K562 (cell line): ENCODE results near the gene TEX9. TPM values are rescaled to one million over a fixed set of nuclear protein-coding genes. Genes with fewer than 3 reads are reported as not detected.

Experiments
- ATF1 ChIP-seq, 2 experiments: fragments of 450-650 bp in 1 of 2; IDR thresholded peaks; 2 replicates each; pipeline ENCODE4 v1.6.1; 2016; ENCODE audit warnings: missing compliant biosample characterization in 1 of 2, missing genetic modification characterization in 1 of 2
- BRD4 ChIP-seq: fragments of 200-600 bp; sonication (generic); IDR thresholded peaks from 2 replicates; pipeline ENCODE4 v1.6.1; 2017; ENCODE audit warnings: inconsistent platforms
- BRF2 ChIP-seq: IDR thresholded peaks from 3 replicates; pipeline ENCODE4 v1.6.1; 2011; ENCODE audit warnings: borderline replicate concordance, mild to moderate bottlenecking; ENCODE audit not compliant: insufficient read length, insufficient read depth
- ESRRB ChIP-seq: fragments of 250-450 bp; sonication (Bioruptor Pico); IDR thresholded peaks from 2 replicates; pipeline ENCODE4 v1.5.0; 2020; ENCODE audit warnings: mild to moderate bottlenecking, moderate library complexity, borderline replicate concordance
- HDAC2 ChIP-seq: fragments of 450-650 bp; IDR thresholded peaks from 2 replicates; pipeline ENCODE4 v1.6.1; 2016; ENCODE audit warnings: mild to moderate bottlenecking
- HEY1 ChIP-seq: fragments of 250-450 bp; sonication (Bioruptor Pico); IDR thresholded peaks from 2 replicates; pipeline ENCODE4 v1.5.0; 2020; ENCODE audit warnings: mild to moderate bottlenecking, moderate library complexity, borderline replicate concordance
- JUN ChIP-seq, 2 experiments: sonication (generic) in 1 of 2; formaldehyde crosslinking in 1 of 2; IDR thresholded peaks; 2 replicates each; pipeline versions ENCODE4 v1.6.1 to v1.8.0; 2012 to 2022; ENCODE audit warnings: borderline replicate concordance in 2 of 2, mild to moderate bottlenecking in 2 of 2, improper control_type of control experiment in 1 of 2, low read depth in 1 of 2, low read length in 1 of 2, missing genetic modification reagents in 1 of 2
- KDM4B ChIP-seq, 2 experiments: fragments of 450-650 bp in 1 of 2; sonication (generic) in 1 of 2; IDR thresholded peaks; 2 replicates each; pipeline ENCODE4 v1.6.1; 2016 to 2017; ENCODE audit warnings: borderline replicate concordance in 2 of 2, antibody characterized with exemption in 1 of 2, low read depth in 1 of 2, mild to moderate bottlenecking in 1 of 2
- LARP7 ChIP-seq: fragments of 450-650 bp; IDR thresholded peaks from 2 replicates; pipeline ENCODE4 v1.6.1; 2016
- MAFK ChIP-seq: IDR thresholded peaks from 2 replicates; pipeline ENCODE4 v1.6.1; 2011; ENCODE audit warnings: low read length, improper control_type of control experiment
- MLX ChIP-seq, 2 experiments: fragments of 450-650 bp in 1 of 2; sonication (generic) in 1 of 2; formaldehyde crosslinking; conservative IDR thresholded peaks; 2 replicates each; pipeline versions ENCODE4 v1.4.0 to v1.8.1; 2020 to 2022; ENCODE audit warnings: mild to moderate bottlenecking in 1 of 2, missing genetic modification reagents in 1 of 2
- NELFE ChIP-seq: IDR thresholded peaks from 2 replicates; pipeline ENCODE4 v1.6.1; 2011; ENCODE audit warnings: mild to moderate bottlenecking; ENCODE audit not compliant: insufficient read depth, insufficient read length
- NFE2L1 ChIP-seq: fragments of 450-650 bp; IDR thresholded peaks from 2 replicates; pipeline ENCODE4 v1.6.1; 2016; ENCODE audit warnings: missing genetic modification characterization, low read depth, mild to moderate bottlenecking, missing compliant biosample characterization, moderate library complexity, borderline replicate concordance
- OTX1 ChIP-seq: fragments of 450-650 bp; formaldehyde crosslinking; IDR thresholded peaks from 2 replicates; pipeline ENCODE4 v1.4.0; 2022; ENCODE audit warnings: mild to moderate bottlenecking
- POLR2AphosphoS2 ChIP-seq: IDR thresholded peaks from 2 replicates; pipeline ENCODE4 v1.6.1; 2012; ENCODE audit warnings: low read length, improper control_type of control experiment
- RBM14 ChIP-seq: fragments of 200-400 bp; formaldehyde crosslinking; IDR thresholded peaks from 2 replicates; pipeline ENCODE4 v1.6.1; 2018; ENCODE audit warnings: low read depth, mild to moderate bottlenecking, low read length, moderate library complexity, borderline replicate concordance; ENCODE audit not compliant: insufficient read depth
- RBM39 ChIP-seq: fragments of 200-400 bp; formaldehyde crosslinking; optimal IDR thresholded peaks from 2 replicates; pipeline ENCODE3; 2018; ENCODE audit warnings: low read depth, low read length
- RCOR1 ChIP-seq, 2 experiments: IDR thresholded peaks; 2 replicates each; pipeline ENCODE4 v1.6.1; 2012; ENCODE audit warnings: low read depth in 2 of 2, low read length in 2 of 2, borderline replicate concordance in 1 of 2, improper control_type of control experiment in 1 of 2
- STAG1 ChIP-seq: sonication (generic); formaldehyde crosslinking; IDR thresholded peaks from 2 replicates; pipeline ENCODE4 v1.5.0; 2020; ENCODE audit warnings: missing genetic modification reagents, borderline replicate concordance
- TEAD1 ChIP-seq, 2 experiments: fragments of 450-650 bp in 1 of 2; sonication (generic) in 1 of 2; formaldehyde crosslinking; IDR thresholded peaks; 2 replicates each; pipeline versions ENCODE4 v1.4.0 to v1.8.0; 2020 to 2022; ENCODE audit warnings: mild to moderate bottlenecking in 2 of 2, missing genetic modification reagents in 1 of 2
- TSHZ1 ChIP-seq: fragments of 250-450 bp; sonication (Bioruptor Pico); IDR thresholded peaks from 2 replicates; pipeline ENCODE4 v1.4.0; 2020; ENCODE audit warnings: mild to moderate bottlenecking, moderate library complexity
- ZNF444 ChIP-seq: fragments of 250-450 bp; sonication (Bioruptor Pico); IDR thresholded peaks from 2 replicates; pipeline ENCODE4 v1.4.0; 2020; ENCODE audit warnings: mild to moderate bottlenecking, moderate library complexity
- ZZZ3 ChIP-seq: fragments of 450-650 bp; IDR thresholded peaks from 2 replicates; pipeline ENCODE4 v1.6.1; 2016; ENCODE audit warnings: antibody characterized with exemption, mild to moderate bottlenecking, moderate library complexity
- polyA plus RNA-seq, 8 experiments: library from polyadenylated mRNA; depleted of rRNA in 4 of 8; stranded (reverse) in 5 of 8; unstranded in 3 of 8; fragments of >200 nt; fragmentation: Nextera tagmentation in 2 of 8; fragmentation: Illumina TruSeq in 1 of 8; extraction: Ambion mirVana in 2 of 8; extraction: Trizol in 1 of 8; gene quantifications; 2 replicates each; pipeline versions ENCODE4 v1.2.1 to v1.2.3, GENCODE V29; 2011 to 2014; ENCODE audit warnings: inconsistent platforms in 1 of 8, missing spikeins in 1 of 8
- total RNA-seq, 7 experiments: library from RNA; depleted of rRNA in 6 of 7; stranded (reverse); fragments of >200 nt in 6 of 7; fragmentation: Illumina TruSeq in 2 of 7; extraction: Trizol in 2 of 7; gene quantifications; 2 replicates each; pipeline versions ENCODE4 v1.2.1 to v1.2.3, GENCODE V29; 2011 to 2021; ENCODE audit warnings: low replicate concordance in 1 of 7

The TEX9 gene
- total and polyA plus RNA-seq, 9 of the 15 experiments (the other 6 are each of a cell fraction or from before 2014, with no cell fraction given) = 0.93 to 3.6 (median 2.4) TPM

DNA sequence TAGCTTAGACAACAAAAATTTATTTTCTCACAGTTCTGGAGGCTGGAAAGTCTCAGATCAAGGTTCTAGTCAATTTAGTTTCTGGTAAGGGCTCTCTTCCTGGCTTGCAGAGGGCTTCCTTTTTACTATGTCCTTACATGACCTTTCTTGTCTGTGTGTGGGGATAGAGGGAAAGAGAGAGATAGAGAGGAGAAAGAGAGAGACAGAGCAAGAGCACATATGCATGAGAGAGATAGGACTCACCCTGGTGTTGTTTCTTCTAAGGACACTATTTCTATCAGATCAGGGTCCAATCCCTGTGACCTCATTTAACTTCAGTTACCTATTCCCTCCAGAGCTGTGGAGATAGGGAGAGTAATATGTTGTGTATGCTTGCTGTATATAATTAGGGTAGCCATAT, 44.9 kb upstream of the TEX9 start (continued):
- no peak for TF ChIP-seq ATF1 (CRISPR knock-in tag; IDR thresholded peaks at IDR 0.05)
- no peak for TF ChIP-seq ATF1 (tag; IDR thresholded peaks at IDR 0.05)
- TF ChIP-seq MLX (CRISPR knock-in tag; conservative IDR thresholded peaks at IDR 0.05) = no peak
- no peak for TF ChIP-seq RBM14
- no peak for TF ChIP-seq BRD4
- no peak for TF ChIP-seq NFE2L1 (tag)
- no peak for TF ChIP-seq MAFK
- TF ChIP-seq RCOR1 (IDR thresholded peaks at IDR 0.05; ENCODE audit: borderline replicate concordance in 1 of 2, low read depth in 2 of 2, low read length in 2 of 2) = peak in 1 of 2 experiments; percentile 49; a peak in 1 of 4 replicates
- no peak for TF ChIP-seq KDM4B (IDR thresholded peaks at IDR 0.05; ENCODE audit: borderline replicate concordance in 2 of 2, low read depth in 1 of 2)
- TF ChIP-seq HDAC2 = no peak
- no peak for TF ChIP-seq JUN (IDR thresholded peaks at IDR 0.05; ENCODE audit: borderline replicate concordance, low read depth, low read length)
- no peak for TF ChIP-seq JUN (CRISPR knock-in tag; IDR thresholded peaks at IDR 0.05; ENCODE audit: borderline replicate concordance)
- TF ChIP-seq NELFE = no peak
- no peak for TF ChIP-seq RBM39
- no peak for TF ChIP-seq LARP7
- TF ChIP-seq OTX1 (CRISPR knock-in tag) = no peak
- no peak for TF ChIP-seq ESRRB (CRISPR knock-in tag)
- no peak for TF ChIP-seq BRF2
- no peak for TF ChIP-seq POLR2AphosphoS2
- TF ChIP-seq HEY1 (CRISPR knock-in tag) = no peak
- TF ChIP-seq STAG1 = no peak
- no peak for TF ChIP-seq TSHZ1 (CRISPR knock-in tag)
- no peak for TF ChIP-seq ZNF444 (CRISPR knock-in tag)
- TF ChIP-seq ZZZ3 = no peak
- TF ChIP-seq TEAD1 (CRISPR knock-in tag; IDR thresholded peaks at IDR 0.05) = no peak
